ENCODE measurements around the gene RNF130. TPM values are rescaled to one million over a fixed set of nuclear protein-coding genes. Genes with fewer than 3 reads are reported as not detected.

The RNF130 gene
- total RNA-seq, 1 donor from 2014 or later = 29.8 TPM

DNA sequence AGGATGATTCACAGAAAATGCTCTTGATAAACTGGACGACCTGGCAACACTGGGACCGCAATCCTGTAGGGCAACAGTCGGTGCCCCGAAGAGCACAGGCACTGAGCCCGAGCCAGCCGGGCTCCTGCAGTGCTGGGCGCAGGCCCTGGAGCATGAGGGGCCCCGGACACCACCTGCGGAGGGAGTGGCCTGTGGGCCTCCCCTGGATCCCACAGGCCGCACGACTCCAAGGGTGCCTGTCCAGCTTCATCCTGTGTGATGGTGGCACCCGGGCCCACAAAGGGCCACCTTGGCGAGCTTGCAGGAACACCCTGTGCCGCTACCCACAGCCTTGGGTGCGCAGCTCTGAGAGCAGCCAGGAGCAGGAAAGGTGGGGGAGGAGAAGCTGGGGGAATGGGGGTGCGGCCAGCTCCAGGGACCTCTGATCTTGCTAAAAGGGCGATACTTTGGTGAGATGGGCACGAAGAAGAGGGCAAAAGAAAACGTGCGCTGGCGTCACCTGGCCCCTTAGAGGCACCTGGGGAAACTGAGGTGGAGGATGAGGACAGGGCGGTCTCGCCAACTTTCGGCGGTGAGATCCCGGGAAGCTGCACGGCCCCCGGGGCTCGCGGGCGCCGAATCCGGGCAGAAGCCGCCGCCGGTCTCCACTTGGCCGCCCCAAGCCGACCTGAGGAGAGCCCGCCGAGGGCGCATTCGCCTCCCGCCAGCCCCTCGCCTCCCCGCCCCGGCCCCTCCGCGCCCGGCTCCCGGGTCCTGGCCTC lies 164.6 kb downstream of the RNF130 start:
- Mint-ChIP-seq H3K27ac (ENCODE audit: unreplicated experiment) (peak overlapping the region; percentile 66), H3K36me3 (ENCODE audit: low read depth, unreplicated experiment) (peaks cover 3% of the 10 kb centered on the region), H3K4me3 (ENCODE audit: unreplicated experiment) (peak overlapping the region; percentile 91), H3K4me1 (ENCODE audit: low read depth, unreplicated experiment) (peaks cover 3% of the 10 kb centered on the region), H3K9me3 (ENCODE audit: unreplicated experiment) (no peaks in the 10 kb centered on the region), H3K27me3 (ENCODE audit: low read depth, unreplicated experiment) (peaks cover 2% of the 10 kb centered on the region)
- Histone ChIP-seq H3K4me2 (ENCODE audit: low read length) (peak overlapping the region; percentile 95), H3K79me2 (ENCODE audit: insufficient read depth, low read length) (peaks cover 51% of the 10 kb centered on the region), H3K4me1 (ENCODE audit: insufficient read depth, low read length) (no peaks in the 10 kb centered on the region), H2AFZ (ENCODE audit: low read depth, low read length) (peak overlapping the region; percentile 71), H3K27me3 (ENCODE audit: insufficient read depth, low read length) (no peaks in the 10 kb centered on the region), H4K20me1 (ENCODE audit: insufficient read depth, low read length) (peaks cover 46% of the 10 kb centered on the region), H3K9ac (ENCODE audit: low read length) (peak overlapping the region; percentile 80), H3K36me3 (ENCODE audit: insufficient read depth, low read length) (peaks cover 9% of the 10 kb centered on the region), H3K27ac (ENCODE audit: low read depth, low read length) (no peak overlapping the region), H3K9me3 (ENCODE audit: insufficient read depth, low read depth, low read length) (no peaks in the 10 kb centered on the region), H3K4me3 (ENCODE audit: insufficient read depth, low read depth, low read length) (peak overlapping the region; percentile 80)
- DNase-seq (ENCODE audit: low read depth) = no peak
- TF ChIP-seq EZH2 (IDR thresholded peaks at IDR 0.05; ENCODE audit: insufficient read depth, low read length) = no peak
- TF ChIP-seq, protein P1, sequence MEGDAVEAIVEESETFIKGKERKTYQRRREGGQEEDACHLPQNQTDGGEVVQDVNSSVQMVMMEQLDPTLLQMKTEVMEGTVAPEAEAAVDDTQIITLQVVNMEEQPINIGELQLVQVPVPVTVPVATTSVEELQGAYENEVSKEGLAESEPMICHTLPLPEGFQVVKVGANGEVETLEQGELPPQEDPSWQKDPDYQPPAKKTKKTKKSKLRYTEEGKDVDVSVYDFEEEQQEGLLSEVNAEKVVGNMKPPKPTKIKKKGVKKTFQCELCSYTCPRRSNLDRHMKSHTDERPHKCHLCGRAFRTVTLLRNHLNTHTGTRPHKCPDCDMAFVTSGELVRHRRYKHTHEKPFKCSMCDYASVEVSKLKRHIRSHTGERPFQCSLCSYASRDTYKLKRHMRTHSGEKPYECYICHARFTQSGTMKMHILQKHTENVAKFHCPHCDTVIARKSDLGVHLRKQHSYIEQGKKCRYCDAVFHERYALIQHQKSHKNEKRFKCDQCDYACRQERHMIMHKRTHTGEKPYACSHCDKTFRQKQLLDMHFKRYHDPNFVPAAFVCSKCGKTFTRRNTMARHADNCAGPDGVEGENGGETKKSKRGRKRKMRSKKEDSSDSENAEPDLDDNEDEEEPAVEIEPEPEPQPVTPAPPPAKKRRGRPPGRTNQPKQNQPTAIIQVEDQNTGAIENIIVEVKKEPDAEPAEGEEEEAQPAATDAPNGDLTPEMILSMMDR (IDR thresholded peaks at IDR 0.05; ENCODE audit: insufficient read depth, low read depth, low read length) = no peak
- no peak for FAIRE-seq

DNA sequence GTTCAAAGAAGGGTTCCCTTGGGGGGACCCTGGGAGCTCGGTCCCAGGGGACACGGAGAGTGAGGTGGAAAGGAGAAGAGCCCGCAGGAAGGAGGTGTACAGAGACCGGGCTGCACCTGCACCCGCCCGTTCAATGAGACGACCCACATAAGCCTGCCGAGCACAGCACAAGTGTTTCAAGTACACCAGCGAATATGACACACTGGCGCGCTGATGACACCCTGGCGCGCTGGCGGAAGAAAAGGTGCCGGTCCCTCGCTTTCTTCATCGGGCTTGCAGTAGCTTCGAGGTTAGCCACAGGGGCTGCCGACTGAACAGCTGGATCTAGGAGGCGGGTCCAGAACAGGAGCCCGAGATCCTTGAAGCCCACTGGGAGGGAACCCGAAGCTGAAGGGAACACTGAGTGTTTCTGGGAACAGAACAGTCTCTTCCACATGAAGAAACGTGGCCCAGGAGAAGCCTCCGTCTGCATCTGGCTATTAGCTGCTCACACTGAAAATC lies 165.2 kb downstream of the RNF130 start:
- peak overlapping the region; percentile 80 for H3K4me3 ChIP-seq (ENCODE audit: insufficient read depth, low read depth, low read length)
- H3K27me3 ChIP-seq (ENCODE audit: insufficient read depth, low read length) = no peaks in the 10 kb centered on the region
- H3K79me2 ChIP-seq (ENCODE audit: insufficient read depth, low read length) = peaks cover 57% of the 10 kb centered on the region
- H4K20me1 ChIP-seq (ENCODE audit: insufficient read depth, low read length) = peaks cover 48% of the 10 kb centered on the region
- TF ChIP-seq EZH2 (IDR thresholded peaks at IDR 0.05; ENCODE audit: insufficient read depth, low read length) = no peak
- TF ChIP-seq, protein P1 (IDR thresholded peaks at IDR 0.05; ENCODE audit: insufficient read depth, low read depth, low read length) = no peak
- H3K9ac ChIP-seq (ENCODE audit: low read length) = peak overlapping the region; percentile 80
- peaks cover 9% of the 10 kb centered on the region for H3K36me3 ChIP-seq (ENCODE audit: insufficient read depth, low read length)
- FAIRE-seq (no peak), DNase-seq (ENCODE audit: low read depth) (no peak)
- H3K27ac ChIP-seq (ENCODE audit: low read depth, low read length) = no peak overlapping the region
- no peak overlapping the region for H2AFZ ChIP-seq (ENCODE audit: low read depth, low read length)
- no peaks in the 10 kb centered on the region for H3K9me3 Mint-ChIP-seq (ENCODE audit: unreplicated experiment)
- H3K4me3 Mint-ChIP-seq (ENCODE audit: unreplicated experiment) = peak overlapping the region; percentile 91
- H3K27ac Mint-ChIP-seq (ENCODE audit: unreplicated experiment) = no peak overlapping the region
- H3K36me3 Mint-ChIP-seq (ENCODE audit: low read depth, unreplicated experiment) = peaks cover 3% of the 10 kb centered on the region
- peaks cover 3% of the 10 kb centered on the region for H3K4me1 Mint-ChIP-seq (ENCODE audit: low read depth, unreplicated experiment)
- peaks cover 2% of the 10 kb centered on the region for H3K27me3 Mint-ChIP-seq (ENCODE audit: low read depth, unreplicated experiment)
- no peaks in the 10 kb centered on the region for H3K9me3 ChIP-seq (ENCODE audit: insufficient read depth, low read depth, low read length)
- no peaks in the 10 kb centered on the region for H3K4me1 ChIP-seq (ENCODE audit: insufficient read depth, low read length)
- peak overlapping the region; percentile 95 for H3K4me2 ChIP-seq (ENCODE audit: low read length)

DNA sequence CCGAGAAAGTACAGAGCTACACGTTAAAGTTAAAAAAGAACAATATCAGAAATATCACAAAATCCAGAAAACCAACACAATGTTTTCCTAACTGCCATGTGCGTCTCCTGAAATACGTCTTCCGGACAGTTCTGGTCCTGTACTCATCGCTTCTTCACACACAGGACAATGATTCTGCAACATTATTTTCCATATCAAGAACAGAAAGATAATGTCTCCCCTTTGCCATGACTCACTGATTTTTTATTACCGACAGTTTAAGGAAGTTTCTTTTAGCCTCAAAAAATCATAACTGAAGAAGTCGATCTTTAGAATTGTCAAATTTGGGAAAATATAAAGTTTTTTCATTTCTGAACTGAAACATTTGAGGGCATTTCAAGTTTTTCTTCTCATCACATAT lies 166.4 kb downstream of the RNF130 start:
- DNase-seq (ENCODE audit: low read depth) = no peak
- TF ChIP-seq, protein P1 (IDR thresholded peaks at IDR 0.05; ENCODE audit: insufficient read depth, low read depth, low read length) = no peak
- TF ChIP-seq EZH2 (IDR thresholded peaks at IDR 0.05; ENCODE audit: insufficient read depth, low read length) = no peak
- Histone ChIP-seq H3K4me3 (ENCODE audit: insufficient read depth, low read depth, low read length) (no peak overlapping the region), H3K9me3 (ENCODE audit: insufficient read depth, low read depth, low read length) (no peaks in the 10 kb centered on the region), H3K27ac (ENCODE audit: low read depth, low read length) (no peak overlapping the region), H3K4me2 (ENCODE audit: low read length) (no peak overlapping the region), H3K4me1 (ENCODE audit: insufficient read depth, low read length) (no peaks in the 10 kb centered on the region), H3K27me3 (ENCODE audit: insufficient read depth, low read length) (no peaks in the 10 kb centered on the region), H4K20me1 (ENCODE audit: insufficient read depth, low read length) (peaks cover 57% of the 10 kb centered on the region), H3K36me3 (ENCODE audit: insufficient read depth, low read length) (peaks cover 9% of the 10 kb centered on the region), H3K9ac (ENCODE audit: low read length) (no peak overlapping the region), H2AFZ (ENCODE audit: low read depth, low read length) (no peak overlapping the region), H3K79me2 (ENCODE audit: insufficient read depth, low read length) (peaks cover 64% of the 10 kb centered on the region)
- no peak for FAIRE-seq
- Mint-ChIP-seq H3K9me3 (ENCODE audit: unreplicated experiment) (no peaks in the 10 kb centered on the region), H3K27me3 (ENCODE audit: low read depth, unreplicated experiment) (peaks cover 2% of the 10 kb centered on the region), H3K36me3 (ENCODE audit: low read depth, unreplicated experiment) (peaks cover 3% of the 10 kb centered on the region), H3K4me1 (ENCODE audit: low read depth, unreplicated experiment) (peaks cover 3% of the 10 kb centered on the region), H3K27ac (ENCODE audit: unreplicated experiment) (no peak overlapping the region), H3K4me3 (ENCODE audit: unreplicated experiment) (no peak overlapping the region)

All from astrocyte (in vitro differentiated cells and primary cell).